Kidney epithelial cell (primary cell): Measurements from ENCODE around the gene COMMD1. TPM values are rescaled to one million over a fixed set of nuclear protein-coding genes. Genes with fewer than 3 reads are reported as not detected.

ENCODE experiments used
- DNase-seq: peaks from one replicate; pipeline ENCODE4 v3.0.0-alpha.2; 2010; ENCODE audit warnings: low read depth
- H3K27me3 ChIP-seq: 2 replicates; pipeline ENCODE4 v1.6.0; 2011; ENCODE audit warnings: low read length; ENCODE audit not compliant: control insufficient read depth, insufficient read depth
- H3K36me3 ChIP-seq: 2 replicates; pipeline ENCODE4 v1.5.1; 2011; ENCODE audit warnings: low read length; ENCODE audit not compliant: control insufficient read depth, insufficient read depth
- H3K4me3 ChIP-seq: 2 replicates; pipeline ENCODE4 v1.5.1; 2011; ENCODE audit warnings: low read depth, mild to moderate bottlenecking, control low read depth, low read length
- CTCF ChIP-seq: IDR thresholded peaks from 2 replicates; pipeline ENCODE4 v1.5.1; 2011; ENCODE audit warnings: mild to moderate bottlenecking, moderate library complexity, low read length, control low read depth, inconsistent platforms; ENCODE audit not compliant: insufficient read depth, poor library complexity, severe bottlenecking
- total RNA-seq: library from RNA; depleted of rRNA; stranded (reverse); fragments of >200 nt; gene quantifications from 2 replicates; pipeline ENCODE4 v1.2.3, GENCODE V29; 2015

Gene COMMD1
- total RNA-seq, 1 donor from 2014 or later, result 44.1 TPM

DNA sequence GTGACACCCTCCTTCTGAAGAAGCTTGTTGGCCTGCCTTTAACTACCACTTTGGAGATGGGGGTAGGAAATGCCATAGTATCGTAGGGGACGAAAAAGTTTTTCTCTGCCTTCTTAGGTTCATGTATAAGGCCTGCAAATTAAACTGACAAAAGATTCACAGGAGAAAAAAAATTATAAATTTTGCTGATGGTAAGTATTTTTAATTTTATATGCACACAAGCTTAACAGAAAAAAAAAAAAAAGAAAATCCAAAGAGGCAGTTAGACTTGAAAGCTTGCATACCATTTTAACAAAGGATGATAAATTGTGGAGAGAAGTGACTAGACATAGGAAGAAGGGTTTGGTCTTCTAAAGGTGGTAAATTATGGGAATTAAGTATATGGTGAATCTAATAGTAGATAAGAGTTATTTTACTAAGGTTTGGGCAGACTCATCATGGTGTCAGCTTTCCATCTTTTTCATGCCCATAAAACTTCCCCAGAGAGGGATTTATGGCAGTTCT is 227.9 kb downstream of the COMMD1 start:
- H3K4me3 ChIP-seq, result no peak overlapping the region
- DNase-seq, result no peak
- H3K36me3 ChIP-seq, result no peaks in the 10 kb centered on the region
- TF ChIP-seq CTCF, result no peak
- no peaks in the 10 kb centered on the region for H3K27me3 ChIP-seq

DNA sequence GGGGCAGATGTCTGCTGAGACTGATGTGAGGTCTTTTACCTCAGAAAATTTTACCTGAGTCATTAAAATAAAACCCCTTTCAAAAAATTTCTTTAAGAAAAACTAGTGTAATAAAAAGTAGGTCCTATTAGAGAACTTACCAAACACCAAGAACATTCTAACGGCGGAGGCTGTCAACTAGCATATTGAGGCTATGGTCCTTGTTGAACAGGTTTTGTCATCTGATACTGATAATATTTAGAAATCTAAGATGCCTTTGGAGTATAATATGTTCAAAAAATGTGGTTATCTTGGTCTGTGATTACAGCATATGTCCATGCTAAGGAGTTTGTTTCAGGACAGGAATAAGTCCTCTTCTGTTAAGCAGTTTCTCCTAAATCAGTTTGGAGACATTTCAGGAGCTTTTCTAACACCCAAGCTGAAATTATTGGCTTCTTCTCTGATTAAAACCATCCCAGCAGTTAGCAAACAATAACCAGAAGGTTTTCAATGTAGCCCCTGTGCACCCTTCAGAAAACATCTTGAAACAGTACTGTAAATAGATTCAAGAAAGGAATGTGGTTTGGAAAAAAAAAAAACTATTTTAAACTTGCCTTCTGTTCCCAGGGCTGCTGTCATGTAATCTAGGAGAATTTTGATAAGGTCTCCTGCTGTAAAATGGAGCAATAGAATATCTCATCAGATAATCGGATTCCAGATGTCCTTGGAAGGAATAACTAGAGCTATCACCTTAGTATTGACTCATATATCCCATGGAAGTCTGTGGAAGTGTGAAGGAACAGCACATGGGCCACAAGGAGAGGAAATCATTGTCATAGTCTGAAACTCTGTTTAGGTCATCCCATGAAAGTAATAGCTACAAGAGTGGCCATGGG is 231.7 kb downstream of the COMMD1 start:
- no peaks in the 10 kb centered on the region for H3K36me3 ChIP-seq
- no peak for TF ChIP-seq CTCF
- no peaks in the 10 kb centered on the region for H3K27me3 ChIP-seq
- H3K4me3 ChIP-seq, result no peak overlapping the region
- no peak for DNase-seq

- TF ChIP-seq CTCF, result no peak
- DNase-seq, result no peak
- Histone ChIP-seq H3K4me3 (no peak overlapping the region), H3K27me3 (no peaks in the 10 kb centered on the region), H3K36me3 (no peaks in the 10 kb centered on the region)
Measured at GRCh38 chr2:62140426-62141141, 235.1 kb downstream of the COMMD1 start.

- no peak for DNase-seq
- Histone ChIP-seq H3K36me3 (no peaks in the 10 kb centered on the region), H3K4me3 (no peak overlapping the region), H3K27me3 (no peaks in the 10 kb centered on the region)
- TF ChIP-seq CTCF, result no peak
Measured at GRCh38 chr2:62141142-62141740, 235.8 kb downstream of the COMMD1 start.

GRCh38 chr2:62142054-62142453 is 236.6 kb downstream of the COMMD1 start:
- TF ChIP-seq CTCF, result no peak
- DNase-seq, result no peak
- no peaks in the 10 kb centered on the region for H3K36me3 ChIP-seq
- no peak overlapping the region for H3K4me3 ChIP-seq
- no peaks in the 10 kb centered on the region for H3K27me3 ChIP-seq
